HepG2 (cell line): ENCODE measurements around the gene CISD3. TPM values are rescaled to one million over a fixed set of nuclear protein-coding genes. Genes with fewer than 3 reads are reported as not detected.

Experiments
- ATAC-seq: fragments of 200-7000 bp; cut with Tn5 transposase; 3 replicates; pipeline ENCODE4 v1.9.1; 2020; ENCODE audit warnings: mild to moderate bottlenecking, moderate library complexity
- BruUV-seq: library from RNA; stranded (reverse); fragments of 400-500 nt; replicated peaks from 2 replicates; lab custom pipeline; 2021; lab: Mats Ljungman, UMichigan
- CTCF ChIA-PET: fragments of 300-600 bp; formaldehyde crosslinking; extraction: SDS; loops from one replicate; lab custom pipeline; 2021; ENCODE audit warnings: low total read pairs, inconsistent platforms, low intra/inter-chr PET ratio; lab: Yijun Ruan, JAX
- POLR2A ChIA-PET: fragments of 350-600 bp; sonication (Branson Sonifier 250); formaldehyde crosslinking; loops from one replicate; lab custom pipeline; 2020; ENCODE audit warnings: antibody characterized with exemption, inconsistent platforms; lab: Yijun Ruan, JAX
- DNase-seq: peaks from one replicate; pipeline ENCODE4 v3.0.0-alpha.2; 2015; ENCODE audit warnings: low spot score
- FAIRE-seq: peaks from 3 replicates; lab custom pipeline; 2011; peaks lifted over from hg19 to GRCh38; lab: Jason Lieb, UNC
- H2AFZ ChIP-seq: one replicate; pipeline ENCODE4 v1.6.1; 2011; ENCODE audit warnings: low read length, inconsistent platforms
- H3K27ac ChIP-seq: fragments of 300-600 bp; 3 replicates; pipeline ENCODE4 v1.8.0; 2011; ENCODE audit warnings: mixed run types, mild to moderate bottlenecking, mixed read lengths, low read length, inconsistent platforms; ENCODE audit not compliant: insufficient read depth; ENCODE audit errors: extremely low read length
- H3K27me3 ChIP-seq, 2 experiments: fragments of 200-600 bp in 1 of 2; 2 replicates in 1 of 2; 3 replicates in 1 of 2; pipeline versions ENCODE4 v1.6.0 to v1.8.0; 2011; ENCODE audit warnings: low read length in 2 of 2, mild to moderate bottlenecking in 2 of 2, moderate library complexity in 2 of 2, inconsistent platforms in 1 of 2; ENCODE audit not compliant: insufficient read depth in 2 of 2, control insufficient read depth in 1 of 2
- H3K36me3 ChIP-seq, 2 experiments: fragments of 200-600 bp in 1 of 2; replicated peaks in 1 of 2; 2 replicates in 1 of 2; 3 replicates in 1 of 2; pipeline versions ENCODE4 v1.5.1 to v1.8.0; 2011; ENCODE audit warnings: low read length in 2 of 2, inconsistent platforms in 1 of 2; ENCODE audit not compliant: insufficient read depth in 2 of 2, control insufficient read depth in 1 of 2
- H3K4me1 ChIP-seq: 2 replicates; pipeline ENCODE4 v1.5.1; 2012; ENCODE audit warnings: low read length, inconsistent platforms; ENCODE audit not compliant: insufficient read depth
- H3K4me2 ChIP-seq: 2 replicates; pipeline ENCODE4 v1.6.0; 2011; ENCODE audit warnings: low read depth, low read length, inconsistent platforms
- H3K4me3 ChIP-seq, 3 experiments: fragments of 200-600 bp in 1 of 3; sonication (generic), shearing (Covaris generic) in 1 of 3; replicated peaks in 1 of 3; 2 replicates each; pipeline ENCODE4 v1.5.1; 2011 to 2016; ENCODE audit warnings: low read length in 3 of 3, inconsistent platforms in 2 of 3, low read depth in 2 of 3, mild to moderate bottlenecking in 2 of 3, control low read depth in 1 of 3, mixed read lengths in 1 of 3; ENCODE audit not compliant: insufficient read depth in 1 of 3
- H3K79me2 ChIP-seq: one replicate; pipeline ENCODE4 v1.6.1; 2011; ENCODE audit warnings: low read length, inconsistent platforms; ENCODE audit not compliant: insufficient read depth
- H3K9ac ChIP-seq: 2 replicates; pipeline ENCODE4 v1.6.0; 2011; ENCODE audit warnings: mild to moderate bottlenecking, low read depth, low read length, inconsistent platforms; ENCODE audit not compliant: insufficient read depth
- H3K9me3 ChIP-seq: 2 replicates; pipeline ENCODE4 v1.5.1; 2012; ENCODE audit warnings: mild to moderate bottlenecking, low read length
- H4K20me1 ChIP-seq: 2 replicates; pipeline ENCODE4 v1.6.0; 2011; ENCODE audit warnings: inconsistent platforms, mild to moderate bottlenecking, low read length, moderate library complexity; ENCODE audit not compliant: insufficient read depth
- HDAC6 ChIP-seq: fragments of 200-600 bp; sonication (generic); IDR thresholded peaks from 2 replicates; pipeline ENCODE4 v1.7.0; 2017; ENCODE audit warnings: mild to moderate bottlenecking, antibody characterized with exemption, low read length, low read depth
- HMG20A ChIP-seq: IDR thresholded peaks from 2 replicates; pipeline ENCODE4 v1.6.1; 2016; ENCODE audit warnings: borderline replicate concordance
- MEIS2 ChIP-seq: sonication (generic); formaldehyde crosslinking; IDR thresholded peaks from 2 replicates; pipeline ENCODE4 v1.9.0; 2021; ENCODE audit warnings: mild to moderate bottlenecking, missing genetic modification reagents
- WGBS: methylation state at CpG from one replicate; pipeline ENCODE4 v1.1.6; 2017; ENCODE audit warnings: low lambda C conversion rate; 5-methylcytosine and 5-hydroxymethylcytosine counted together
- in situ Hi-C: cut with HindIII; loops from 2 replicates; pipeline ENCODE4 v1.10.0; 2017; ENCODE audit warnings: low pct_unique_long_range_greater_than_20kb; ENCODE audit not compliant: extremely low pct_ligation_motif_present
- intact Hi-C: fragments of 100-400 bp; cut with micrococcal nuclease; formaldehyde crosslinking; loops from one replicate; pipeline ENCODE4 v1.10.0; 2022; ENCODE audit not compliant: unreplicated experiment
- polyA plus RNA-seq, 8 experiments: library from polyadenylated mRNA; depleted of rRNA in 3 of 8; stranded (reverse) in 7 of 8; unstranded in 1 of 8; fragments of >200 nt; fragmentation: Illumina TruSeq in 4 of 8; extraction: Trizol in 4 of 8; gene quantifications; 2 replicates each; pipeline versions ENCODE4 v1.2.1 to v1.2.3, GENCODE V29; 2011 to 2016; ENCODE audit warnings: low read depth in 4 of 8, missing spikeins in 1 of 8, mixed read lengths in 1 of 8; ENCODE audit not compliant: insufficient read depth in 1 of 8
- total RNA-seq, 5 experiments: library from RNA; depleted of rRNA; stranded (reverse); fragments of >200 nt; fragmentation: Illumina TruSeq; extraction: Trizol; gene quantifications; 2 replicates each; pipeline ENCODE4 v1.2.3, GENCODE V29; 2016; ENCODE audit warnings: low read depth in 1 of 5
- TF ChIP-seq, protein P1 (sequence below): sonication (generic); formaldehyde crosslinking; IDR thresholded peaks from 2 replicates; pipeline ENCODE4 v1.5.1; 2020; ENCODE audit warnings: mild to moderate bottlenecking, missing genetic modification reagents, moderate library complexity

Gene CISD3
- total and polyA plus RNA-seq, 2 of the 13 experiments (the other 11 are each of a cell fraction or from before 2014, with no cell fraction given): 30.0 to 34.1 TPM

DNA sequence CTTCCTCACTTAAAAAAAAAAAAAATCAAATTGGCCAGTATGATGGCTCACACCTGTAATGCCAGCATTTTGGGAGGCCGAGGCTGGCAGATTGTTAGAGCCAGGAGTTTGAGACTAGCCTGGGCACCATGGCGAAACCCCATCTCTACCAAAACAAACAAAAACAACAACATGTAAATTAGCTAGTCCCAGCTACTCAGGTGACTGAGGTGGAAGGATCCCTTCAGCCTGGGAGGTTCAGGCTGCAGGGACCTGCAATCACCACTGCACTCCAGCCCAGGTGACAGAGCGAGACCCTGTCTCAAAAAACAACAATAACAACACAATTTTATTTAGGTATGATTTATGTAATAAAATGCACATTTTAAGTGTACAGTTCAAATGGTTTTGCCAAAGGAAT is 49.0 kb upstream of the CISD3 start:
- H3K4me3 ChIP-seq: no peak overlapping the region
- no peak overlapping the region for H3K9ac ChIP-seq
- no peaks in the 10 kb centered on the region for H4K20me1 ChIP-seq
- in situ Hi-C loops: no loop called here
- POLR2A ChIA-PET: interaction anchor here (0.6 to 2.5 kb wide), 4 partner anchors 20 to 67 kb away, joined by 3 to 11 read pairs (median 4); no protein-coding TSS in a partner anchor
- H3K36me3 ChIP-seq: no peaks in the 10 kb centered on the region
- 52% methylated on average over 3 of the region's 3 CpGs for WGBS
- BruUV-seq: no TSS peak
- no peak for ATAC-seq
- DNase-seq: no peak
- FAIRE-seq: no peak
- CTCF ChIA-PET: interaction anchor here (4.5 kb wide), 1 partner anchor 53 kb away, joined by 37 read pairs; no protein-coding TSS in a partner anchor
- TF ChIP-seq HMG20A (CRISPR knock-in tag): no peak
- no peak for TF ChIP-seq MEIS2 (CRISPR knock-in tag)
- TF ChIP-seq, all 625 proteins: peak for 0
- H3K4me1 ChIP-seq: peaks cover 59% of the 10 kb centered on the region
- no peak overlapping the region for H3K4me2 ChIP-seq
- H3K79me2 ChIP-seq: no peaks in the 10 kb centered on the region
- H2AFZ ChIP-seq: no peak overlapping the region
- intact Hi-C loops: no loop called here
- no peak overlapping the region for H3K27ac ChIP-seq
- H3K27me3 ChIP-seq: peaks cover 2 to 13% of the 10 kb centered on the region in 2 experiments; a peak in 4 of 5 replicates
- no peaks in the 10 kb centered on the region for H3K9me3 ChIP-seq

DNA sequence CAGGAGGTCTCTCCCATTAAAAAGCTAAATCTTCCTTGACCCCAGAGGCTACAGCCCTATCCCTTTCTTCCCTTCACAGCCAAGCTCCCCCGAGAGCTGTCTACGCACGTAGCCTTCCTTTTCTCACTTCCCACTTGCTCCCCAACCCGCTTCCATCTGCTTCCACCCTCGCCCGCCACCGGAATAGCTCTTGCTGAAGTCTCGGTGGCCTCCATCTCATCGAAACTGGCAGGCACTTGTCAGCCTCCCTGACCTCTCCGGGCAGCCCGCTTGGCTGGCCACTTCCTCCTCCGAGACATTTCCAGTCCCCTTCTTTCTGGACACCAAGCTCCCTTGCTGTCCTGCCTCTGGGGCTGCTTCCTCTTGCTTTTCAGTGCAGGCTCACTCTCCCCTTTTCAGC is 44.6 kb upstream of the CISD3 start:
- Histone ChIP-seq H4K20me1 (no peaks in the 10 kb centered on the region), H3K27ac (no peak overlapping the region), H3K4me2 (peak overlapping the region; percentile 18), H3K79me2 (no peaks in the 10 kb centered on the region), H2AFZ (no peak overlapping the region), H3K27me3 (peaks cover 2 to 16% of the 10 kb centered on the region in 2 experiments; a peak in 4 of 5 replicates), H3K36me3 (no peaks in the 10 kb centered on the region), H3K4me1 (peaks cover 25% of the 10 kb centered on the region), H3K9ac (no peak overlapping the region; the same call in 1 of the 2 replicates), H3K9me3 (no peaks in the 10 kb centered on the region), H3K4me3 (no peak overlapping the region)
- TF ChIP-seq, protein P1, sequence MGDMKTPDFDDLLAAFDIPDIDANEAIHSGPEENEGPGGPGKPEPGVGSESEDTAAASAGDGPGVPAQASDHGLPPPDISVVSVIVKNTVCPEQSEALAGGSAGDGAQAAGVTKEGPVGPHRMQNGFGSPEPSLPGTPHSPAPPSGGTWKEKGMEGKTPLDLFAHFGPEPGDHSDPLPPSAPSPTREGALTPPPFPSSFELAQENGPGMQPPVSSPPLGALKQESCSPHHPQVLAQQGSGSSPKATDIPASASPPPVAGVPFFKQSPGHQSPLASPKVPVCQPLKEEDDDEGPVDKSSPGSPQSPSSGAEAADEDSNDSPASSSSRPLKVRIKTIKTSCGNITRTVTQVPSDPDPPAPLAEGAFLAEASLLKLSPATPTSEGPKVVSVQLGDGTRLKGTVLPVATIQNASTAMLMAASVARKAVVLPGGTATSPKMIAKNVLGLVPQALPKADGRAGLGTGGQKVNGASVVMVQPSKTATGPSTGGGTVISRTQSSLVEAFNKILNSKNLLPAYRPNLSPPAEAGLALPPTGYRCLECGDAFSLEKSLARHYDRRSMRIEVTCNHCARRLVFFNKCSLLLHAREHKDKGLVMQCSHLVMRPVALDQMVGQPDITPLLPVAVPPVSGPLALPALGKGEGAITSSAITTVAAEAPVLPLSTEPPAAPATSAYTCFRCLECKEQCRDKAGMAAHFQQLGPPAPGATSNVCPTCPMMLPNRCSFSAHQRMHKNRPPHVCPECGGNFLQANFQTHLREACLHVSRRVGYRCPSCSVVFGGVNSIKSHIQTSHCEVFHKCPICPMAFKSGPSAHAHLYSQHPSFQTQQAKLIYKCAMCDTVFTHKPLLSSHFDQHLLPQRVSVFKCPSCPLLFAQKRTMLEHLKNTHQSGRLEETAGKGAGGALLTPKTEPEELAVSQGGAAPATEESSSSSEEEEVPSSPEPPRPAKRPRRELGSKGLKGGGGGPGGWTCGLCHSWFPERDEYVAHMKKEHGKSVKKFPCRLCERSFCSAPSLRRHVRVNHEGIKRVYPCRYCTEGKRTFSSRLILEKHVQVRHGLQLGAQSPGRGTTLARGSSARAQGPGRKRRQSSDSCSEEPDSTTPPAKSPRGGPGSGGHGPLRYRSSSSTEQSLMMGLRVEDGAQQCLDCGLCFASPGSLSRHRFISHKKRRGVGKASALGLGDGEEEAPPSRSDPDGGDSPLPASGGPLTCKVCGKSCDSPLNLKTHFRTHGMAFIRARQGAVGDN (CRISPR knock-in tag): peak; percentile 16; the same call in 1 of the 2 replicates
- no peak for TF ChIP-seq HDAC6
- WGBS: 44% methylated on average over 12 of the region's 12 CpGs
- POLR2A ChIA-PET: interaction anchor here (0.6 to 1.7 kb wide), 3 partner anchors 18 to 67 kb away, joined by 3 read pairs; partner anchors contain the start of gene PSMB3
- intact Hi-C loops: no loop called here
- no peak for FAIRE-seq
- peak; percentile 36; the same call in 2 of the 3 replicates for ATAC-seq
- in situ Hi-C loops: no loop called here
- no peak for DNase-seq
- CTCF ChIA-PET: no interaction called here
- BruUV-seq: no TSS peak
